Measurements from ENCODE around the gene PHF23. TPM values are rescaled to one million over a fixed set of nuclear protein-coding genes. Genes with fewer than 3 reads are reported as not detected.

The PHF23 gene
- total RNA-seq, 1 experiment from 2014 or later = 45.8 TPM

- no peak for TF ChIP-seq E2F1 (CRISPR knock-in tag; IDR thresholded peaks at IDR 0.05)
- no peak for TF ChIP-seq PRRX2 (CRISPR knock-in tag; IDR thresholded peaks at IDR 0.05)
- TF ChIP-seq FOXK1 (CRISPR knock-in tag; IDR thresholded peaks at IDR 0.05) = no peak
- TF ChIP-seq GRHL2 (CRISPR knock-in tag; IDR thresholded peaks at IDR 0.05; ENCODE audit: insufficient replicate concordance, severe bottlenecking) = no peak
- TF ChIP-seq TP53 (CRISPR knock-in tag; IDR thresholded peaks at IDR 0.05) = no peak
- no peak for TF ChIP-seq IRF2 (CRISPR knock-in tag; IDR thresholded peaks at IDR 0.05; ENCODE audit: borderline replicate concordance, low read depth)
- no peak for TF ChIP-seq PREB (CRISPR knock-in tag; IDR thresholded peaks at IDR 0.05; ENCODE audit: borderline replicate concordance)
- TF ChIP-seq ZNF396 (CRISPR knock-in tag; IDR thresholded peaks at IDR 0.05; ENCODE audit: borderline replicate concordance) = no peak
- no peak for TF ChIP-seq CREM (CRISPR knock-in tag; IDR thresholded peaks at IDR 0.05)
These were observed 19.9 kb downstream of the PHF23 start (continued) for GRCh38 chr17:7219229-7219811.

GRCh38 chr17:7218758-7219157 is 20.5 kb downstream of the PHF23 start:
- TF ChIP-seq AFF4 (CRISPR knock-in tag; IDR thresholded peaks at IDR 0.05; ENCODE audit: borderline replicate concordance) (no peak), USF1 (CRISPR knock-in tag; IDR thresholded peaks at IDR 0.05) (no peak), ETV6 (CRISPR knock-in tag; IDR thresholded peaks at IDR 0.05) (no peak), USF2 (CRISPR knock-in tag; IDR thresholded peaks at IDR 0.05) (no peak), E2F4 (CRISPR knock-in tag; IDR thresholded peaks at IDR 0.05; ENCODE audit: borderline replicate concordance, low read depth) (no peak), PREB (CRISPR knock-in tag; IDR thresholded peaks at IDR 0.05; ENCODE audit: borderline replicate concordance) (no peak), IRF1 (CRISPR knock-in tag; IDR thresholded peaks at IDR 0.05) (no peak), GRHL2 (CRISPR knock-in tag; IDR thresholded peaks at IDR 0.05; ENCODE audit: insufficient replicate concordance, severe bottlenecking) (no peak), TCF7 (CRISPR knock-in tag; IDR thresholded peaks at IDR 0.05; ENCODE audit: low read depth) (no peak)
- no peak for DNase-seq (ENCODE audit: low spot score)
- ATAC-seq = no peak
- Mint-ChIP-seq H3K36me3 (peaks cover 6% of the 10 kb centered on the region), H3K27ac (peak overlapping the region; percentile 84; the same call in 1 of the 2 replicates), H3K4me3 (peak overlapping the region; percentile 89), H3K27me3 (ENCODE audit: low read depth) (peaks cover 4% of the 10 kb centered on the region; the same call in 1 of the 2 replicates), H3K4me1 (peaks cover 49% of the 10 kb centered on the region), H3K9me3 (no peaks in the 10 kb centered on the region)
- ChIA-PET POLR2A (interaction anchor here (0.9 to 1.4 kb wide), 2 partner anchors 23 to 24 kb away, joined by 3 to 6 read pairs; partner anchors contain the start of gene GABARAP), CTCF (interaction anchor here (4.0 to 4.8 kb wide), 2 partner anchors 10 to 173 kb away, joined by 16 to 24 read pairs; no protein-coding TSS in a partner anchor)
